DMS153 treated with DMSO at 0.1 percent for 48 hours (cell line): ENCODE measurements around the gene TCF7.

Experiments
- DNase-seq: peaks from one replicate; lab custom pipeline; 2025; ENCODE audit not compliant: unreplicated experiment; lab: John Stamatoyannopoulos, UW

Gene TCF7

DNA sequence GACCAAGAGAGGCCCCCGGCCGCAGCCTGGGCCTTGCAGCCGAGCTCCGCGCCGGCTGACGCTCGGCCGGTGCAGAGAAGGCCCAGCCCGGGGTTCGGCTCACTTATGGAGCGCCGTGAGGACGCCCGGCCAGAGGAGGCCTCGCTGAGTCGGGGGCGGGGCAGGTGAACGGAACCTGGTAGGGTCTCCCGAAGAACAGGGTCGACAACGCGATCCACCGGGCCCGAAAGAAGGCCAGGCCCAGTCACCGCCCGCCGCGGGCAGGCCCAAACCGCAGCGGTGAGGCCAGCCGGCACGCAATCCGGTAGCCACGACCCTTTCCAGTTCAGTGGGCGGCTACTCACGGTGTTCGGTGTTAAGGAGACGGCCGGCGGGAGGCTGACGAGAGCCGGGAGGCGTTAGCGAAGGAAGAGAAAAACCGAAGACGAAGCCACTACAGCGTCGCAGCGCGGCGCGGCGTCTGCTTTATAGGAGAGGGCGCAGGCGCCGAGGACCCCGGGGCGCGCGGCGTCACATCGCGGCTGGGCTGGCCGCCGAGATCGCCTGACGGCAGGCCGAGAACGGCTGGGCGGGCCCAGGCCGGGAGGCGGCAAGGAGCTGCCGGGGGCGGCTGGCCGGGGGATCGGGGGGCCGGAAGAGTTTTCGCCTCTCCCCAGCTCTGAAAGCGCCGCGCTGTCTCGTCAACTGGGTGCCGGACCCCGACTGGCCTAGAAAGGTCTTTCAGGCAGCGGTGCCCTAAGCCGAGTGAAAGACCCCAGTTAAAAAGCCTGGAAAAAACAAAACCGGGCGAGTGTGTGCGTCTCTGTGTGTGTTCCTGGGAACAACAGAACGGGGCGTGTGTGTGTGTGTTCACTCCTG, 62.3 kb downstream of the TCF7 start, which contains the start of gene SKP1:
TSS of gene SKP1 (minus strand) at position 440 of the 858 bp plus-strand sequence. CDS start 2,928 bp downstream, outside the sequence.
- peak; percentile 19 for DNase-seq

- DNase-seq, result no peak
These were observed 63.1 kb downstream of the TCF7 start for GRCh38 chr5:134177369-134178095.

GRCh38 chr5:134178096-134178419, 63.6 kb downstream of the TCF7 start:
- DNase-seq, result no peak

DNA sequence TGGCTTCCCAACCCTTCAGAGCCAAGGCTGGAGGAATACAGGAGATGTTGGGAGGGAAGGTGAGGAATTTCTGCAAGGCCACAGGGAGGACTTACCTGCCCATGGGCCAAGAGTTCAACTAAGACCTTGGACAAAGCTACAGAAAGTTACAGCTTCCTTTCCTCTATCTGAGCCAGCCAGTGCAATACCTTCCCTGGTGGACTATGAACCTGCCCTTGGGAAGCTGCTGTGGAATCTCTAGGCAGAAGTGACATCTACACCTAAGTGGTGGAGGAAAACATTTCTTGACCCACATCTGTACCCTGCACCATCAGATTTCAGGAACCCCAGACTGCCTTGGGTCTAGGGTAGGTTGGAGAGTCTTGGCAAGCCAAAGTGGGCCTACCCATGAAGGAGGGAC, 69.0 kb downstream of the TCF7 start:
- DNase-seq, result no peak

- DNase-seq, result no peak
These were observed 70.0 kb downstream of the TCF7 start for GRCh38 chr5:134184155-134185135.

GRCh38 chr5:134188092-134188491, 73.6 kb downstream of the TCF7 start:
- no peak for DNase-seq

DNA sequence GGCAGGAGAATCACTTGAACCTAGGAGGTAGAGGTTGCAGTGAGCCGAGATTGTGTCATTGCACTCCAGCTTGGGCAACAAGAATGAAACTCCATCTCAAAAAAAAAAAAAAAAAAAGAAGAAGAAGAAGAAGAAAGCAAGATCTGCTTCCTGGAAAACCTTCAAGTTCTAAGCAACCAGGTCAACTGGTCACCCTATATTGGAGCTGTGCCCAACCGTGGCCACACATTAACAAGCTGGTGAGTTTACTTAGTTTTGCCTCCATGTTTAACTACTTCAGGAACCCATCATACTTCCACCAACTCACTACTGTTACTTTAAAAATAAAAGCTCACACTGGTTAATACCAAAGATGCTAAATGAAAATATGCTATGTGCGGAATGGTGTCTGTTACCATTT, 74.5 kb downstream of the TCF7 start:
- no peak for DNase-seq

DNA sequence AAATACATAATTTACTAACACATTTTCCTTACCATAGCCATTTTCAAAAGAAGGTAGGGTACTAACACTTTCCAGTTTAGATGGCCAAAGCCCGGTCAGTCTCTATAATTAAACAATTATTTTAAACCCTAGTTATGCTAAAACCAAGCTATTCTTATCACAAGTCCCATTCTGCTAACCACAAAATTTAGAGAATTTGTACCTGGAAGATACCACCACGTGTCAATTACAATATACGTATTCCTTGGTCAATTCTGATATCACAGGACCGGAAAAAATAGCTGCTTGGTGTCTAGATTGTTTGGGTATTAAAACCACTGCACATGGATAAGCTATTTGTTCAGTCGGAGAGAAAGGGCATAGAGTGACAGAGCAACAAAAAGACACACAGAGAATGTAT, 81.2 kb downstream of the TCF7 start:
- no peak for DNase-seq
